Vagina (tissue), 2 donors: ENCODE data around the gene TMEM52. TPM values are rescaled to one million over a fixed set of nuclear protein-coding genes. Genes with fewer than 3 reads are reported as not detected.

Source experiments
- DNase-seq, 2 donors: peaks; one replicate each; pipeline ENCODE4 v3.0.0-alpha.2; 2017; ENCODE audit errors: extremely low spot score in 2 of 2
- H3K27ac ChIP-seq: fragments of 200-600 bp; sonication (generic); one replicate; pipeline ENCODE4 v1.5.1; 2019
- H3K27me3 ChIP-seq: fragments of 200-600 bp; sonication (generic); one replicate; pipeline ENCODE4 v1.5.1; 2019
- H3K36me3 ChIP-seq, 2 donors: fragments of 200-600 bp; sonication (generic); one replicate each; pipeline ENCODE4 v1.5.1; 2017 to 2019
- H3K4me1 ChIP-seq: fragments of 200-600 bp; sonication (generic); one replicate; pipeline ENCODE4 v1.5.1; 2019
- H3K4me3 ChIP-seq, 2 donors: fragments of 200-600 bp; sonication (generic); 1 replicate in 1 of 2; 2 replicates in 1 of 2; pipeline ENCODE4 v1.5.1; 2016 to 2019
- H3K9me3 ChIP-seq: fragments of 200-600 bp; sonication (generic); one replicate; pipeline ENCODE4 v1.5.1; 2019
- POLR2A ChIP-seq, 2 donors: fragments of 450-650 bp; IDR thresholded peaks; one replicate each; pipeline ENCODE4 v1.6.1; 2017; ENCODE audit warnings: antibody characterized with exemption in 2 of 2, mild to moderate bottlenecking in 2 of 2, moderate library complexity in 2 of 2
- POLR2AphosphoS5 ChIP-seq, 2 donors: sonication (generic); formaldehyde crosslinking; IDR thresholded peaks; one replicate each; pipeline ENCODE4 v1.9.0; 2017; ENCODE audit warnings: antibody characterized with exemption in 2 of 2, mild to moderate bottlenecking in 2 of 2, low read depth in 1 of 2; ENCODE audit not compliant: insufficient read depth in 1 of 2
- intact Hi-C: fragments of 100-400 bp; cut with DNase I; formaldehyde crosslinking; loops from one replicate; pipeline ENCODE4 v1.15.1; 2023
- total RNA-seq: library from RNA; depleted of rRNA; stranded (reverse); fragments of >200 nt; gene quantifications from one replicate; pipeline ENCODE4 v1.2.3, GENCODE V29; 2016
- TF ChIP-seq, protein P1 (sequence below), 3 experiments: fragments of 450-650 bp in 2 of 3; fragments of 200-600 bp in 1 of 3; sonication (generic) in 1 of 3; IDR thresholded peaks; one replicate each; pipeline ENCODE4 v1.5.1; 2017 to 2019; ENCODE audit warnings: antibody characterized with exemption in 3 of 3, mild to moderate bottlenecking in 2 of 3, moderate library complexity in 2 of 3

The TMEM52 gene
- total RNA-seq, 1 donor from 2014 or later: 5.9 TPM

DNA sequence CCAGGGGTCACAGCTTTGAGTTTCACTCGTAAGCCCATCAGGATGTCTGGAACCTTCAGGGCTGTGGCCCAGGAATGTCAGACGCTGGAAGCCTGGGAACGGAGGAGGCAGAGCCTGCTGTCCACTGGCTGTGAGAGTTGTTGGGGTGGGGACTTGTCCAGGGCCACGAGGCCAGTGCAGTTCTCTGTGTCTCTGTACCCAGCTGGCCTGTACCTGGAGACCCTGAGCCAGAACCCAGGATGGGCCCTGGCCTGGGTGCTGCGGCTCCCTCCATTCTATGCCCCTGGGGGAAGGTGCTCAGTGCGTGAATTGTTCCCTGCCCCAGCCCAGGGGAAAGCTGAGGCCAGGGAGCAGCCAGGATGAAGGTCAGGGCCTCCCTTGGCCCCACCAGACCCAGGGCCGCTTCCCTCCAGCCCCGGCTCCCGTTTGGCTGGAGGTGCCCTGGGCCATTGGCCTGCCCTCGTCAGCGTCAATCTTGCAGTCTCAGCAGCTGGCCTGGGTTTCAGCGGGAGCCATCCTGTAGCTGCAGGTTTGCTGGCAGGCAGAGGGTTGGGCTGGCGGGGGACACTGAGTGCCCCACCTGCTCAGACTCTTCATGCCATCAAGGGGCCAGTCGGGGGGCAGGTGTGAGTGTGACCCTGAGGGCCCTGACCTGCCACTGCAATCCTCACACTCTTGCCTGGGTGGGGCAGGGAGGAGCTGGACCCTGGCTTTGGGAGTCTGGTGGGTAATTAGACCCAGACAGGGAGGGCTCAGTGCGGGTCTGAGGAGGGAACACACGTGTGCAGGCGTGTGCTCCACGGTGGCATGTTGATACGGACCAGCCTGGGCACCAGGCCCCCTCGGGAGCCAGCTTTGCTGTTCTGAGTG, 4.7 kb downstream of the TMEM52 start:
- H3K27me3 ChIP-seq: no peaks in the 10 kb centered on the region
- no peaks in the 10 kb centered on the region for H3K36me3 ChIP-seq
- no peak overlapping the region for H3K4me3 ChIP-seq
- intact Hi-C loops: no loop called here
- no peaks in the 10 kb centered on the region for H3K9me3 ChIP-seq
- peaks cover 23% of the 10 kb centered on the region for H3K4me1 ChIP-seq
- no peak for TF ChIP-seq POLR2A (IDR thresholded peaks at IDR 0.05)
- TF ChIP-seq, protein P1, sequence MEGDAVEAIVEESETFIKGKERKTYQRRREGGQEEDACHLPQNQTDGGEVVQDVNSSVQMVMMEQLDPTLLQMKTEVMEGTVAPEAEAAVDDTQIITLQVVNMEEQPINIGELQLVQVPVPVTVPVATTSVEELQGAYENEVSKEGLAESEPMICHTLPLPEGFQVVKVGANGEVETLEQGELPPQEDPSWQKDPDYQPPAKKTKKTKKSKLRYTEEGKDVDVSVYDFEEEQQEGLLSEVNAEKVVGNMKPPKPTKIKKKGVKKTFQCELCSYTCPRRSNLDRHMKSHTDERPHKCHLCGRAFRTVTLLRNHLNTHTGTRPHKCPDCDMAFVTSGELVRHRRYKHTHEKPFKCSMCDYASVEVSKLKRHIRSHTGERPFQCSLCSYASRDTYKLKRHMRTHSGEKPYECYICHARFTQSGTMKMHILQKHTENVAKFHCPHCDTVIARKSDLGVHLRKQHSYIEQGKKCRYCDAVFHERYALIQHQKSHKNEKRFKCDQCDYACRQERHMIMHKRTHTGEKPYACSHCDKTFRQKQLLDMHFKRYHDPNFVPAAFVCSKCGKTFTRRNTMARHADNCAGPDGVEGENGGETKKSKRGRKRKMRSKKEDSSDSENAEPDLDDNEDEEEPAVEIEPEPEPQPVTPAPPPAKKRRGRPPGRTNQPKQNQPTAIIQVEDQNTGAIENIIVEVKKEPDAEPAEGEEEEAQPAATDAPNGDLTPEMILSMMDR (IDR thresholded peaks at IDR 0.05): no peak
- no peak for TF ChIP-seq POLR2AphosphoS5 (IDR thresholded peaks at IDR 0.05; ENCODE audit: insufficient read depth in 1 of 2, low read depth in 1 of 2)
- no peak overlapping the region for H3K27ac ChIP-seq
- DNase-seq: no peak

DNA sequence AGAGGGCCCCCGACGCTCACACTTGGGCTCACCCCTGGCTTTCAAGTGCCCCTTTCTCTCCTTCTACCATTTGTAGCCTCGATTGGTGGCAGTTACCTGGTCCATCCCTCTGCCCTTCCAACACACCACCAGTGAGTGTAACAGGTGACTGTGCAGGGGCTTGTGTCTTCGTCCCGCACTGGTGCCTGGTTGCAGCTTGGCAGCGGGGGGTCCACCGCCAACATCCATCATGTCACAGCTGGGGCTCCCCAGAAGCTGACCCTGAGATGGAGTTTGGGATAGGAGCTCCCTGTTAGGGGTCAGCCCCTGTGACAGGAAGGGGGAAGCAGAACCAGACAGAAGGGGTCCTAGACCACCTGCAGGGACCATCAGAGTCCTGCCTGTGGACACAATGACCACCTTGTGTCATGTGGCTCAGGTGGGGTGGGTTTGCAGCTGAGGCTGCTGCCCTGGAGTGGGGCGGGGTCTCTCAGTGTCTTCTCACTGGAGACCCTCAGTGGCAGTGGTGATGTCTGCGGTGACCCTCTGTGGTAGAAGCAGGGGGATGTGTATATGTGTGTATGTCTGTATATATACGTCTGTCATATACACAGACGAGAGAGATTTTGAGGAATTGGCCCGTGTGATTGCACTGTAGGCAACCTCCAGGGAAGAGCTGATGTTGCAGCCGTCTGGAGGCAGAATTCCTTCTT, 7.6 kb downstream of the TMEM52 start:
- Histone ChIP-seq H3K36me3 (no peaks in the 10 kb centered on the region), H3K4me3 (no peak overlapping the region), H3K27me3 (no peaks in the 10 kb centered on the region), H3K9me3 (no peaks in the 10 kb centered on the region), H3K4me1 (peaks cover 30% of the 10 kb centered on the region), H3K27ac (no peak overlapping the region)
- TF ChIP-seq POLR2AphosphoS5 (IDR thresholded peaks at IDR 0.05; ENCODE audit: insufficient read depth in 1 of 2, low read depth in 1 of 2): no peak
- no peak for TF ChIP-seq POLR2A (IDR thresholded peaks at IDR 0.05)
- TF ChIP-seq, protein P1 (IDR thresholded peaks at IDR 0.05): no peak
- intact Hi-C loops: no loop called here
- DNase-seq: no peak

DNA sequence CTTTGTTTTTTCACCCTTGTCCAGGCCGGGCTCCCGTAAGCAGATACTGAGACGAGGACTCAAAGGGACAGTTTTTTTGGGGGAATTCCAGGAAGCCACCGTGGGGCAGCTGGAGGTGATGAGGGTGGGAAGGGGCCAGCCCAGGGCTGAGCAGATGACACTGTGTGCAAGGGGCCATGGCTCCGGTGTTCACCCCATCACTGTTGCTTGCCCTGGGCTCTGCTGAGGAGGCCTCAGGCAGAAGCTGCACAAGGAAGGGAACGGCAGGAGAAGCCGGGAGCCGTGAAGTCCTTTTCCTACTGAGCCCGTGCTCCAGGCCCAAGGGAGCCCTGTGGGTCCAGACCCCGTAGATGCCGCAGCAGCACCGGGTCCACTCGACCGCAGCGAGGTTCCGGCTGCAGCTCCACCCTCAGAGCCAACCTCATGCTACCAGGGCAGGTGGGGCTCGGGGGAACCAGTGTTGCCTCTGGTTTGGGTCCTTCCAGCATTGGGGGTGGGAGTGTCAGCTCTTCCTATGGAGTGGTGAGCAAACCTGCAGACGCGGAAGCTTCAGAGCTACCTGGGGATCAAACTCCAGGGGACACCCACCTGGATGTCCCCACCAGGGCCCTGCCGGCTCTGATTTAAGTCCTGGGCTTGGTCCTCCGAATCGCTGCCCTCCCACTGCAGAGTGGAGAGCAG, 8.3 kb downstream of the TMEM52 start:
- peaks cover 37% of the 10 kb centered on the region for H3K4me1 ChIP-seq
- TF ChIP-seq, protein P1 (IDR thresholded peaks at IDR 0.05): no peak
- no peak for TF ChIP-seq POLR2AphosphoS5 (IDR thresholded peaks at IDR 0.05; ENCODE audit: insufficient read depth in 1 of 2, low read depth in 1 of 2)
- TF ChIP-seq POLR2A (IDR thresholded peaks at IDR 0.05): no peak
- no peaks in the 10 kb centered on the region for H3K9me3 ChIP-seq
- H3K36me3 ChIP-seq: no peaks in the 10 kb centered on the region
- H3K4me3 ChIP-seq: no peak overlapping the region
- no peaks in the 10 kb centered on the region for H3K27me3 ChIP-seq
- no peak overlapping the region for H3K27ac ChIP-seq
- intact Hi-C loops: no loop called here
- DNase-seq: no peak

DNA sequence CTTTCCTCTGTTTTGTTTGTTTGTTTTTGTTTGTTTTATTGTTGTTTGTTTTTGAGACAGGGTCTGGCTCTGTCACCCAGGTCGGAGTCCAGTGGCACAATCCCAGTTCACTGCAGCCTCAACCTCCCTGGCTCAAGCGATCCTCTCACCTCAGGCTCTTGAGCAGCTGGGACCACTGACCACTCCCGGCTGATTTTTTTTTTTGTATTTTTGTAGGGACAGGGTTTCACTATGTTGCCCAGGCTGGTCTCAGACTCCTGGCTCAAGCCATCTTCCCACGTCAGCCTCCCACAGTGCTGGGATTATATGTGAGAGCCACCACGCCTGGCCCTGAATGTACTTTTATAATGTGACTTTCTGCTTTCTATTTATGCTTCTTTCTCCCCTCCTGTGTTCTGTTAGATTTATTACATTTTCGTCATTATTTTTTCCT, 9.0 kb downstream of the TMEM52 start:
- Histone ChIP-seq H3K4me3 (peak overlapping the region; percentile 72 to 77), H3K4me1 (peaks cover 37% of the 10 kb centered on the region), H3K36me3 (no peaks in the 10 kb centered on the region), H3K9me3 (no peaks in the 10 kb centered on the region), H3K27ac (no peak overlapping the region), H3K27me3 (no peaks in the 10 kb centered on the region)
- intact Hi-C loops: no loop called here
- TF ChIP-seq, protein P1 (IDR thresholded peaks at IDR 0.05): no peak
- TF ChIP-seq POLR2AphosphoS5 (IDR thresholded peaks at IDR 0.05; ENCODE audit: insufficient read depth in 1 of 2, low read depth in 1 of 2): no peak
- no peak for TF ChIP-seq POLR2A (IDR thresholded peaks at IDR 0.05)
- no peak for DNase-seq
